Measurements from ENCODE around the gene THAP7. TPM values are rescaled to one million over a fixed set of nuclear protein-coding genes. Genes with fewer than 3 reads are reported as not detected.

THAP7 gene
- total and polyA plus RNA-seq, 2 of the 13 experiments (the other 11 are each of a cell fraction or from before 2014, with no cell fraction given) = 13.0 to 25.5 TPM

DNA sequence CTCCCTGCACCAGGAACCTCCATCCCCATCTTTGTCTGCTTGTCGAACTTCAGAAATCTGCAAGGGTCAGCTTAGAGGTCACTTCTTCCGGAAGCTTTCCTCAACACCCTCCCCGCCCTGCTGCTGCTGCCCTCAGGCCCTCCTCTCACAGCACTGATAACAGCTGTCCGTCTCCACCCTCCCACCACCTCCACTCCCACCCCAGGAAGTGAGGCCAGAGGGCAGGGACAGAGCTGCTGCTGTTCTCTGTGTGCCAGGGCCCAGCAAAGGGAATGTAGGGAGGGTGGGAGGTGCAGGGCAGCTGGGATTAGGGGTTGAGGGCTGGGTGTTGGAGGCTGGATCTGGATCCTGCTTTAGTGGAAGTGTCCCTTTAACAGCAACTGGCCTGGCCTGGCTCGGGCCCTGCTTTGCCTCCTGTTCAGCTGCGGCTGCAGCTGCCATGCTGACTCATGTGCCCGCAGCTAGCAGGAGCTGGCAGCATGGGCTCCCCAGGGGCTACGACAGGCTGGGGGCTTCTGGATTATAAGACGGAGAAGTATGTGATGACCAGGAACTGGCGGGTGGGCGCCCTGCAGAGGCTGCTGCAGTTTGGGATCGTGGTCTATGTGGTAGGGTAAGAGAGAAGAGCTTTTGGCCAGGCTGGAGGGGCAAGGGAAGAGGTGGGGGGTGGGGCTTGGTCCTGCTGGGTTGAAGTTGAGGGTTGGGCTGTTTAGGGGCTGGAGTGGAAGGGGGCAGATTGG lies 13.0 kb upstream of the THAP7 start, which contains the start of gene P2RX6 (continued):
- TF ChIP-seq, protein P1, sequence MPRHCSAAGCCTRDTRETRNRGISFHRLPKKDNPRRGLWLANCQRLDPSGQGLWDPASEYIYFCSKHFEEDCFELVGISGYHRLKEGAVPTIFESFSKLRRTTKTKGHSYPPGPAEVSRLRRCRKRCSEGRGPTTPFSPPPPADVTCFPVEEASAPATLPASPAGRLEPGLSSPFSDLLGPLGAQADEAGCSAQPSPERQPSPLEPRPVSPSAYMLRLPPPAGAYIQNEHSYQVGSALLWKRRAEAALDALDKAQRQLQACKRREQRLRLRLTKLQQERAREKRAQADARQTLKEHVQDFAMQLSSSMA (CRISPR knock-in tag; IDR thresholded peaks at IDR 0.05) = no peak
- TF ChIP-seq PHF5A (CRISPR knock-in tag; IDR thresholded peaks at IDR 0.05; ENCODE audit: low read depth, unreplicated experiment) = no peak
- no peak for TF ChIP-seq SYNCRIP (IDR thresholded peaks at IDR 0.05; ENCODE audit: insufficient read depth, low read depth, low read length)
- peak; percentile 46 for TF ChIP-seq SRSF1 (optimal IDR thresholded peaks at IDR 0.05; ENCODE audit: low read depth, low read length)
- TF ChIP-seq ZSCAN31 (CRISPR knock-in tag; IDR thresholded peaks at IDR 0.05; ENCODE audit: low read depth) = no peak
- TF ChIP-seq, protein P2, sequence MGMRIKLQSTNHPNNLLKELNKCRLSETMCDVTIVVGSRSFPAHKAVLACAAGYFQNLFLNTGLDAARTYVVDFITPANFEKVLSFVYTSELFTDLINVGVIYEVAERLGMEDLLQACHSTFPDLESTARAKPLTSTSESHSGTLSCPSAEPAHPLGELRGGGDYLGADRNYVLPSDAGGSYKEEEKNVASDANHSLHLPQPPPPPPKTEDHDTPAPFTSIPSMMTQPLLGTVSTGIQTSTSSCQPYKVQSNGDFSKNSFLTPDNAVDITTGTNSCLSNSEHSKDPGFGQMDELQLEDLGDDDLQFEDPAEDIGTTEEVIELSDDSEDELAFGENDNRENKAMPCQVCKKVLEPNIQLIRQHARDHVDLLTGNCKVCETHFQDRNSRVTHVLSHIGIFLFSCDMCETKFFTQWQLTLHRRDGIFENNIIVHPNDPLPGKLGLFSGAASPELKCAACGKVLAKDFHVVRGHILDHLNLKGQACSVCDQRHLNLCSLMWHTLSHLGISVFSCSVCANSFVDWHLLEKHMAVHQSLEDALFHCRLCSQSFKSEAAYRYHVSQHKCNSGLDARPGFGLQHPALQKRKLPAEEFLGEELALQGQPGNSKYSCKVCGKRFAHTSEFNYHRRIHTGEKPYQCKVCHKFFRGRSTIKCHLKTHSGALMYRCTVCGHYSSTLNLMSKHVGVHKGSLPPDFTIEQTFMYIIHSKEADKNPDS (CRISPR knock-in tag; IDR thresholded peaks at IDR 0.05) = no peak
- TF ChIP-seq, protein P3, sequence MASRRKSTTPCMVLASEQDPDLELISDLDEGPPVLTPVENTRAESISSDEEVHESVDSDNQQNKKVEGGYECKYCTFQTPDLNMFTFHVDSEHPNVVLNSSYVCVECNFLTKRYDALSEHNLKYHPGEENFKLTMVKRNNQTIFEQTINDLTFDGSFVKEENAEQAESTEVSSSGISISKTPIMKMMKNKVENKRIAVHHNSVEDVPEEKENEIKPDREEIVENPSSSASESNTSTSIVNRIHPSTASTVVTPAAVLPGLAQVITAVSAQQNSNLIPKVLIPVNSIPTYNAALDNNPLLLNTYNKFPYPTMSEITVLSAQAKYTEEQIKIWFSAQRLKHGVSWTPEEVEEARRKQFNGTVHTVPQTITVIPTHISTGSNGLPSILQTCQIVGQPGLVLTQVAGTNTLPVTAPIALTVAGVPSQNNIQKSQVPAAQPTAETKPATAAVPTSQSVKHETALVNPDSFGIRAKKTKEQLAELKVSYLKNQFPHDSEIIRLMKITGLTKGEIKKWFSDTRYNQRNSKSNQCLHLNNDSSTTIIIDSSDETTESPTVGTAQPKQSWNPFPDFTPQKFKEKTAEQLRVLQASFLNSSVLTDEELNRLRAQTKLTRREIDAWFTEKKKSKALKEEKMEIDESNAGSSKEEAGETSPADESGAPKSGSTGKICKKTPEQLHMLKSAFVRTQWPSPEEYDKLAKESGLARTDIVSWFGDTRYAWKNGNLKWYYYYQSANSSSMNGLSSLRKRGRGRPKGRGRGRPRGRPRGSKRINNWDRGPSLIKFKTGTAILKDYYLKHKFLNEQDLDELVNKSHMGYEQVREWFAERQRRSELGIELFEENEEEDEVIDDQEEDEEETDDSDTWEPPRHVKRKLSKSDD (CRISPR knock-in tag; IDR thresholded peaks at IDR 0.05; ENCODE audit: low read depth) = no peak
- peak; percentile 41; the same call in 1 of the 2 replicates for TF ChIP-seq ZFY (CRISPR knock-in tag; IDR thresholded peaks at IDR 0.05)
- TF ChIP-seq NONO (IDR thresholded peaks at IDR 0.05) = no peak
- TF ChIP-seq NONO (CRISPR knock-in tag; conservative IDR thresholded peaks at IDR 0.05) = peak; percentile 58
- TF ChIP-seq NR2F6 (IDR thresholded peaks at IDR 0.05) = peak; percentile 94
- TF ChIP-seq NR2F6 (CRISPR knock-in tag; IDR thresholded peaks at IDR 0.05) = peak; percentile 96
- TF ChIP-seq, protein P4, sequence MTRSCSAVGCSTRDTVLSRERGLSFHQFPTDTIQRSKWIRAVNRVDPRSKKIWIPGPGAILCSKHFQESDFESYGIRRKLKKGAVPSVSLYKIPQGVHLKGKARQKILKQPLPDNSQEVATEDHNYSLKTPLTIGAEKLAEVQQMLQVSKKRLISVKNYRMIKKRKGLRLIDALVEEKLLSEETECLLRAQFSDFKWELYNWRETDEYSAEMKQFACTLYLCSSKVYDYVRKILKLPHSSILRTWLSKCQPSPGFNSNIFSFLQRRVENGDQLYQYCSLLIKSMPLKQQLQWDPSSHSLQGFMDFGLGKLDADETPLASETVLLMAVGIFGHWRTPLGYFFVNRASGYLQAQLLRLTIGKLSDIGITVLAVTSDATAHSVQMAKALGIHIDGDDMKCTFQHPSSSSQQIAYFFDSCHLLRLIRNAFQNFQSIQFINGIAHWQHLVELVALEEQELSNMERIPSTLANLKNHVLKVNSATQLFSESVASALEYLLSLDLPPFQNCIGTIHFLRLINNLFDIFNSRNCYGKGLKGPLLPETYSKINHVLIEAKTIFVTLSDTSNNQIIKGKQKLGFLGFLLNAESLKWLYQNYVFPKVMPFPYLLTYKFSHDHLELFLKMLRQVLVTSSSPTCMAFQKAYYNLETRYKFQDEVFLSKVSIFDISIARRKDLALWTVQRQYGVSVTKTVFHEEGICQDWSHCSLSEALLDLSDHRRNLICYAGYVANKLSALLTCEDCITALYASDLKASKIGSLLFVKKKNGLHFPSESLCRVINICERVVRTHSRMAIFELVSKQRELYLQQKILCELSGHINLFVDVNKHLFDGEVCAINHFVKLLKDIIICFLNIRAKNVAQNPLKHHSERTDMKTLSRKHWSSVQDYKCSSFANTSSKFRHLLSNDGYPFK (CRISPR knock-in tag; IDR thresholded peaks at IDR 0.05; ENCODE audit: borderline replicate concordance) = no peak
- TF ChIP-seq ZNF792 (CRISPR knock-in tag; IDR thresholded peaks at IDR 0.05) = 0 out of 2 replicates have a peak, but pooled peaks have one; percentile 49
- no peak for TF ChIP-seq ZNF598 (CRISPR knock-in tag; IDR thresholded peaks at IDR 0.05; ENCODE audit: borderline replicate concordance)
- TF ChIP-seq MAFF (IDR thresholded peaks at IDR 0.05; ENCODE audit: low read depth, low read length) = no peak
- TF ChIP-seq, protein P5, sequence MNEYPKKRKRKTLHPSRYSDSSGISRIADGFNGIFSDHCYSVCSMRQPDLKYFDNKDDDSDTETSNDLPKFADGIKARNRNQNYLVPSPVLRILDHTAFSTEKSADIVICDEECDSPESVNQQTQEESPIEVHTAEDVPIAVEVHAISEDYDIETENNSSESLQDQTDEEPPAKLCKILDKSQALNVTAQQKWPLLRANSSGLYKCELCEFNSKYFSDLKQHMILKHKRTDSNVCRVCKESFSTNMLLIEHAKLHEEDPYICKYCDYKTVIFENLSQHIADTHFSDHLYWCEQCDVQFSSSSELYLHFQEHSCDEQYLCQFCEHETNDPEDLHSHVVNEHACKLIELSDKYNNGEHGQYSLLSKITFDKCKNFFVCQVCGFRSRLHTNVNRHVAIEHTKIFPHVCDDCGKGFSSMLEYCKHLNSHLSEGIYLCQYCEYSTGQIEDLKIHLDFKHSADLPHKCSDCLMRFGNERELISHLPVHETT (CRISPR knock-in tag; conservative IDR thresholded peaks at IDR 0.05) = no peak
- TF ChIP-seq SMAD9 (CRISPR knock-in tag; IDR thresholded peaks at IDR 0.05) = no peak
- no peak for TF ChIP-seq ZBTB8A (CRISPR knock-in tag; IDR thresholded peaks at IDR 0.05; ENCODE audit: borderline replicate concordance, low read depth)
